HFFc6 (cell line): ENCODE data around the gene RIOX2. TPM values are rescaled to one million over a fixed set of nuclear protein-coding genes. Genes with fewer than 3 reads are reported as not detected.

Source experiments
- DNase-seq: peaks from one replicate; pipeline ENCODE4 v3.0.0-alpha.2; 2018
- H3K27ac Mint-ChIP-seq: 2 replicates; pipeline ENCODE4 v1.8.0; 2020; ENCODE audit warnings: mild to moderate bottlenecking, mixed read lengths
- H3K27me3 Mint-ChIP-seq: 2 replicates; pipeline ENCODE4 v1.8.0; 2021; ENCODE audit warnings: mild to moderate bottlenecking, moderate library complexity, mixed read lengths; ENCODE audit not compliant: insufficient read depth
- H3K36me3 Mint-ChIP-seq: 2 replicates; pipeline ENCODE4 v1.8.0; 2021; ENCODE audit warnings: low read depth, mixed read lengths
- H3K4me1 Mint-ChIP-seq: 2 replicates; pipeline ENCODE4 v1.8.0; 2020; ENCODE audit warnings: low read depth, mixed read lengths
- H3K4me3 Mint-ChIP-seq: 2 replicates; pipeline ENCODE4 v1.8.0; 2020; ENCODE audit warnings: mild to moderate bottlenecking, moderate library complexity, mixed read lengths
- H3K9me3 Mint-ChIP-seq: 2 replicates; pipeline ENCODE4 v1.8.0; 2020; ENCODE audit warnings: mild to moderate bottlenecking, mixed read lengths
- CTCF ChIP-seq: fragments of 200-600 bp; sonication (generic); IDR thresholded peaks from 2 replicates; pipeline ENCODE4 v1.5.0; 2021; ENCODE audit warnings: antibody characterized with exemption, mild to moderate bottlenecking
- total RNA-seq, 6 experiments: library from RNA; stranded (reverse); fragmentation: NEBNext Ultra II Directional; extraction: Animal tissue kit (Norgen Biotek cat#: 25700); gene quantifications; 2 replicates in 1 of 6; 3 replicates in 5 of 6; pipeline ENCODE4 v1.2.3, GENCODE V29; 2021

Gene RIOX2
- total RNA-seq, 6 experiments from 2014 or later = 27.3 to 38.4 (median 31.3) TPM

- Mint-ChIP-seq H3K36me3 (peaks cover 8% of the 10 kb centered on the region), H3K9me3 (no peaks in the 10 kb centered on the region), H3K4me3 (no peak overlapping the region), H3K27me3 (no peaks in the 10 kb centered on the region), H3K4me1 (no peaks in the 10 kb centered on the region), H3K27ac (no peak overlapping the region)
- no peak for DNase-seq
- TF ChIP-seq CTCF = no peak
Observed at GRCh38 chr3:97892852-97893251, 79.4 kb downstream of the RIOX2 start.

Other genes starting within 250 kb of the RIOX2 start
- gene ARL6, start 207.7 kb downstream of the RIOX2 start, total RNA-seq = 1 to 10 TPM; 5.6 to 8.3 (median 7.2) TPM
- 10 to 100 TPM; 10.7 to 14.1 (median 12.8) TPM for gene CRYBG3, start 150.4 kb downstream of the RIOX2 start, total RNA-seq
- not detected for gene GABRR3, start 62.9 kb upstream of the RIOX2 start, total RNA-seq
- not detected for gene OR5AC2, start 114.7 kb upstream of the RIOX2 start, total RNA-seq
- not detected for gene OR5H1, start 158.3 kb upstream of the RIOX2 start, total RNA-seq
- not detected for gene OR5H14, start 175.0 kb upstream of the RIOX2 start, total RNA-seq
- gene OR5H15, start 194.3 kb upstream of the RIOX2 start, total RNA-seq = not detected